ENCODE measurements around the gene ZW10.

GRCh38 chr11:113701491-113701890, 72.0 kb downstream of the ZW10 start:
- no peak for TF ChIP-seq CTCF (IDR thresholded peaks at IDR 0.05; ENCODE audit: borderline replicate concordance, extremely low read depth, low read length, poor library complexity, severe bottlenecking)
- no peak for TF ChIP-seq EZH2 (IDR thresholded peaks at IDR 0.05; ENCODE audit: borderline replicate concordance, low read depth, low read length, severe bottlenecking)

Data from DND-41 (cell line).